GM21723 (cell line): Measurements from ENCODE around the gene SLC35B2.

Source experiments
- ATAC-seq: cut with Tn5 transposase; IDR thresholded peaks from one replicate; pipeline ENCODE4 v1.9.1; 2021; ENCODE audit warnings: mild to moderate bottlenecking, moderate library complexity; ENCODE audit not compliant: unreplicated experiment

Gene SLC35B2

GRCh38 chr6:44255105-44255808 is 2.1 kb downstream of the SLC35B2 start:
- no peak for ATAC-seq

- ATAC-seq, result no peak
Observed at GRCh38 chr6:44254191-44255104, 2.9 kb downstream of the SLC35B2 start.

GRCh38 chr6:44253307-44254101 is 3.8 kb downstream of the SLC35B2 start:
- no peak for ATAC-seq

GRCh38 chr6:44251576-44252524 is 5.5 kb downstream of the SLC35B2 start:
- ATAC-seq, result no peak

- no peak for ATAC-seq
Observed at GRCh38 chr6:44250718-44251123, 6.6 kb downstream of the SLC35B2 start.

DNA sequence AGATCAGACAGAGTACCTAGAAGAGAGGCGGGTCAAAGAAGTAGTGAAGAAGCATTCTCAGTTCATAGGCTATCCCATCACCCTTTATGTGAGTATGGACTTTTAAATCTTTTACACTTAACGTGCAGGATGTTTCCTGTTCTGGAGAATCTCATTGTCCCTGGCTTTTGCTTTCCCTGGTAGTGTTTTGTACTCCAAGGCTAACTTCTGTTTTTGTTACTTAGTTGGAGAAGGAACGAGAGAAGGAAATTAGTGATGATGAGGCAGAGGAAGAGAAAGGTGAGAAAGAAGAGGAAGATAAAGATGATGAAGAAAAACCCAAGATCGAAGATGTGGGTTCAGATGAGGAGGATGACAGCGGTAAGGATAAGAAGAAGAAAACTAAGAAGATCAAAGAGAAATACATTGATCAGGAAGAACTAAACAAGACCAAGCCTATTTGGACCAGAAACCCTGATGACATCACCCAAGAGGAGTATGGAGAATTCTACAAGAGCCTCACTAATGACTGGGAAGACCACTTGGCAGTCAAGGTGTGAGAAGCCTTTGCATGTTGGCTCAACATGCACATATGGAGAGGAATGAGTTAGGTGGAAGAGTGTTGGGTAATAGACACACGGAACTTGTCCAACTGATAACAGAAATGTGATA is 7.1 kb downstream of the SLC35B2 start:
- ATAC-seq, result no peak

- ATAC-seq, result no peak
Observed at GRCh38 chr6:44249082-44249748, 8.1 kb downstream of the SLC35B2 start.

DNA sequence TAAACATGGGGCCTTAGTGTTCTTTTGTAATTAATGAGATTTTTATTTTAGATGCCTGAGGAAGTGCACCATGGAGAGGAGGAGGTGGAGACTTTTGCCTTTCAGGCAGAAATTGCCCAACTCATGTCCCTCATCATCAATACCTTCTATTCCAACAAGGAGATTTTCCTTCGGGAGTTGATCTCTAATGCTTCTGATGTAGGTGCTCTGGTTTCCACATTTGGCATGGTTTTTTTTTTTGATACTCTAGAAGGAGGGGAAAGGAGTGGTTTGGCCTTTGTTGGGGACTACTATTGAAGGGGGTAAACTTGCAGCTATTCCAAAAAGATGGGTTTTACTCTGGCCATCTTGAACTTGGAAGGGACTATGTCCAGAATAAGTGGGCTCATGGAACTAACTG is 8.7 kb downstream of the SLC35B2 start:
- ATAC-seq, result no peak

DNA sequence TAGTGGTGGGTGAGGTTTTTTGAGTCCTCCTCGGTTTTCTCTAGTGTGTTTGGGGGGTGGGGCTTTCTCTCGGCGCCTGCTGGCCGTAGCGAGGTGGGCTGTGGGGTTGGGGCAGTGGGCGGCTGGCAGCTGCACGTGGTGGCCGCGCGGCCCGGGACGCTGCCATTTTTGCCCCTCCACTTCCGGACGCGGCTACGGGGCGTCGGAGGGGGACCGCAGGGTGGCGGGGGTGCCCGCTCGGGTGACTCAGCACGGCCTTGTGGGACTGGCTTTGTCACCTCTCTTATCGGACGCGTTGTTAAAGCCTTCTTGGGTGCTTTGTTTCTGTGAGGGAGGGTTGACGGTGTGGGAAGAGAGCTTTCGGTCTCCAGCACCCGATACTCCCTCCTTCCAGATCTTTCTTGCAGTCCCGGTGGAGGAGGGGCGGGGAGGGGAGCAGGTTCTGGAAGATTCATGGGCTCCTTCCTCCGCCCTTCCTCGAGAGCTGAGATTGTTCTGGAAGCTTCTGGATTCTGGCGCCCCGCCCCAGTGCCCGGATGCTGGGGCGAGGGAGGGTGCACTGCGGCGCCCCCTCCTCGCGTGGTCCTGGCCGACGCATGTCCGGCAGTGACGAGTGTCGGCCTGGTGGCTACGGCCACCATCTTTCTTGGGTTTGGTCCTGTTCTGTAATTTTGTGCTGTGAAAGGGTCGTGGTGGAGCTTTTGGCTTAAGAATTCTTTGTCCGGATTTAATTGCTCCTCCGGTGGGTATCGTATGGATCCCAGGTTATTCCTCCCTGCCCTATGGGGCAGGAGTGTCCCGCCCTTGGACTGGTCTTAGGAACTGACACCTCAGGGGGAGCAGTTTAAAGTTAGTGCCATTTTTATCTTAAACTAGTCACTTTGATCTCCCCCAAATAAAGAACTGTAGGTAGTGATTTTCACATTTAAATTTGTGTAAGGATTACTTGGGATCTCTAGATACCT is 9.7 kb downstream of the SLC35B2 start:
- ATAC-seq, result peak; percentile 30

DNA sequence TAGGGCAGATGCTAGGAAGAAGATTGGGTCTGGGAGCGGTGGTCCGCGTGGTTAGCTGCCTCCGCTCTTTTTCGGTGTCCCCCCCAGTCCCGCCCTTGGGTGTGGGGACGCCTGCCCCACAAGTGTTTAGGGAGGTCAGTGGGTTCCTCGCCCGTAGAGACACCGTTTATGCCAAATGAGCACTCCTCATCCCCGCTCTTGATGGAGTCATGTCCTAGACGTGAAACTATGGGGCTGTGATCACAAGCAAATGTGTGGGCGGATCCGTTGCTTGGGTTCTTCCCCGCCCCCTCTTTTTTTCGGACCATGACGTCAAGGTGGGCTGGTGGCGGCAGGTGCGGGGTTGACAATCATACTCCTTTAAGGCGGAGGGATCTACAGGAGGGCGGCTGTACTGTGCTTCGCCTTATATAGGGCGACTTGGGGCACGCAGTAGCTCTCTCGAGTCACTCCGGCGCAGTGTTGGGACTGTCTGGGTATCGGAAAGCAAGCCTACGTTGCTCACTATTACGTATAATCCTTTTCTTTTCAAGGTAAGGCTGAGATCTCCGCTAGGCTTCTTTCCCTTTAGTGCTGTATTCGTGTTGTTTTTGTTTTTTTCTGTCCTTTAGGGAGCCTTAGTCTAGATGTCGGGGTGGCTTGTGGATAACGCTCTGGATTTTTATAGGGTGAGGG is 10.5 kb downstream of the SLC35B2 start, which contains the start of gene HSP90AB1:
TSS of gene HSP90AB1 (plus strand) at position 439 of the 675 bp plus-strand sequence. CDS start 1,529 bp downstream, outside the sequence.
- peak; percentile 67 for ATAC-seq

DNA sequence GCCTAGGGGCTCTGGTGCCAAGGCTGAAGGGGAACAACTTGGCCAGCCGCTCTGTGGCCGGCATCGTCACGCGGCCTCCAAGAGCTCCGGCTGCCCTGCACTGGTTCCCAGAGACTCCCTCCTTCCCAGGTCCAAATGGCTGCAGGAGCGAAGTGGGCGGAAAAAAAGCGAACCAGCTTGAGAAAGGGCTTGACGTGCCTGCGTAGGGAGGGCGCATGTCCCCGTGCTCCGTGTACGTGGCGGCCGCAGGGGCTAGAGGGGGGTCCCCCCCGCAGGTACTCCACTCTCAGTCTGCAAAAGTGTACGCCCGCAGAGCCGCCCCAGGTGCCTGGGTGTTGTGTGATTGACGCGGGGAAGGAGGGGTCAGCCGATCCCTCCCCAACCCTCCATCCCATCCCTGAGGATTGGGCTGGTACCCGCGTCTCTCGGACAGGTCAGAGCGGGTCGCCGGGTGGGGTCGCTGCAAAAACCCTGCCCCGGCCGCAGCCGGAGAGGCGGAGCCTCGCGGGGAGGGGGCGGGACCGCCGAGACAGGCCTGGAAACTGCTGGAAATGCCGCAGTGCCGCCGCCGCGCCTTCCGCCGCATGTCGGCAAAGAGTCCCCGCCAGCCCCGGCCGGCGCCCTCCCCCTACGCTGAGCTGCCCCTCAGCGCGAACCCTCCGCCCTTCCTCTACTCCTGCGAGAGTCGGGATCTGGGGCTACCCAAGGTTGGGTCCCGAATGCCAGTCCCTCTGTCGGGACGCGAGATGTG is 11.2 kb downstream of the SLC35B2 start:
- ATAC-seq, result peak; percentile 53

DNA sequence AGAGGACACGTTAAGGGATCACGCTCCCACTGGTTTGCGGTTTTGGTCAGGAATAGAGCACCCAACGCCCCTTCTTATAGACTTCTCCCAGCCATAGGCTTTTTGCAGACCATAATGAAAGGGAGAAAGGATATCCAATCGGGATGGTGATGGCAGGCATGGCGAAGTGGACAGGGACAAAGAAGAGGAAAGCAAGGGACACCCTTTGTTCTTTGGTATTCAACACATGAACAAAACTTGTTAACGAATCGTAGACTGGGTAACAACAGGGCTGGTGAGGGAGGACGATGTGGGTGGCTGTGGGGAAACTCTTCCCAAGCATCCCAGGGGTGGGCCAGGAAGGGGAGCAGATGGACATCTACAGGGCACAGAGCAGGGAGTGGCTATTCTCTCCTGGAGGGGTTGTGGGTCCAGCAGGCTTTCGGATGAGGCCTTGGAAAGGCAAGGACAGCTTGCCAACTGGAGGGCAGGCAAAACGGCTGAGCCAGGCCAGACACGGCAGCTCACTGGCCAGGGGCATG is 11.9 kb downstream of the SLC35B2 start:
- no peak for ATAC-seq

GRCh38 chr6:44243345-44243744 is 14.0 kb downstream of the SLC35B2 start:
- ATAC-seq, result no peak

DNA sequence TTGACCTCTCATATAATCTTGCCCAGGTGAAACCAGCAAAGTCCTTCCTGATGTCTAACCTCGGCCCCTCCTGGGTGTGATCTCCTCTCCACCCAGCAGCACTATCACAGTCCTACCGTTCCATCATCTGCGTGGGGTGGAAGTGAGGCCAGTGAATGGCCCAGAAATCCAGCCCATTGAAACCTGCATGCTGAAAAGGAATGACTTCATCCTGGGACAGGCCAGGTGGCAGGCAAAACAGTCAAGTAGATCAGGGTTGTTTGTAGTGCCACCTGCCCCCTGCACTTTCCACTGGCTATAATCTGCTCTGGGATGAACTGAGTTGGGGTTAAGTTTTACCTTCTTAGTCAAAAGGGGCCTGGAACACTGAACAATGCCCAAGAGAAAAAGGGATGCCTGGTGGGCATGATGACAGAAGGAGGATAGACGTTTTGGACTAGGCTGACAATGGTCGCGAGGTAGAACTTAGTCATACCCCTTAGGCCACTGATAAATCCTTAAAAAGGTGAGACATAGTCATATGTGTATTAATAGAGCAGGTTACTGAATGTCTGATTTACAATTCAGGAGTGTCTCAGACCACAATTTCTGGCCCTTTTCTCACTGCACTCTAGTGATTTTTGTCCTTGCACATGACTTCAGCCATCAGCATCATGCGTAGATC is 18.5 kb downstream of the SLC35B2 start:
- no peak for ATAC-seq

DNA sequence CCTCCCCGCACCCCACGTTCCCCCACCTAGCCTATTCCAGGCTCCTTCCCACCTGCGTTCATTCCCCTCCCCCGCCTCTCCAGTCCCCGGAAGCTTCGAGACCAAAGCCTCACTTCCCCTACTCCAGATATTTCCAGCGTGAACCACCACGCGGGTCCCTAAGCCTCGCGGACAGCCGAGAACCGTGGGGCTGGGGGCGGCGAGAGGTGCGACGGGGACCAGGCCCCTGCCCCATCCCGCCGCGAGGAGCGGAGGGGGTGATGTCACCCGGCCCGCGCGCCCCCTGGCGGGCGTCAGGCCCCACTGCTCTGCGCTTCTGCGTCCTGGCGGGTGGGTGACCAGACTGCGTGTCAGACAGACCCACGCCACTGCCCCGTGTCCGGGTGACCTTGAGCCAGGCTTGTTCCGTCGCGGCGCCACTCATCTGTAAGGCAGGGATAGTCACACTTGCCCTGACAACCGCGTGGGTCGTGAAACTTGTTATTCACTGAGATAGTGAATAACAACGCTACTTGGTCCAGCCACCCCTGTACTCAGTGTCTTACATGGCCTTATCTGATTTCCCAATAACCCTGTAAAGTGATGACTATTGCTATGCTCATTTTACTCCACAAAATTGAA is 19.4 kb downstream of the SLC35B2 start:
- peak; percentile 79 for ATAC-seq
